IPS-18c (cell line): ENCODE measurements around the gene FHL3.
"Not testable (repeated sequence)": the region's sequence is repeated elsewhere in the genome, so short reads cannot be mapped to it uniquely, and the experiment has no call there.

Experiments
- H3K4me3 ChIP-seq: 2 replicates; pipeline ENCODE4 v1.7.0; 2013; ENCODE audit warnings: low read depth, mild to moderate bottlenecking, low read length, moderate library complexity; ENCODE audit not compliant: insufficient read depth
- H3K9me3 ChIP-seq: one replicate; pipeline ENCODE4 v1.6.1; 2013; ENCODE audit warnings: mild to moderate bottlenecking, low read length, moderate library complexity; ENCODE audit not compliant: control insufficient read depth, insufficient read depth

The FHL3 gene

GRCh38 chr1:37964106-37964505, 41.2 kb downstream of the FHL3 start:
- H3K4me3 ChIP-seq, H3K9me3 ChIP-seq: not testable (repeated sequence)

- H3K4me3 ChIP-seq = no peak overlapping the region
- H3K9me3 ChIP-seq = no peaks in the 10 kb centered on the region
Observed at GRCh38 chr1:37958690-37959089, 46.6 kb downstream of the FHL3 start.

- Histone ChIP-seq H3K9me3 (no peaks in the 10 kb centered on the region), H3K4me3 (no peak overlapping the region)
Observed at GRCh38 chr1:37955685-37956084, 49.6 kb downstream of the FHL3 start.

GRCh38 chr1:37954316-37954971, 50.9 kb downstream of the FHL3 start:
- Histone ChIP-seq H3K4me3 (no peak overlapping the region), H3K9me3 (no peaks in the 10 kb centered on the region)

- H3K9me3 ChIP-seq = no peaks in the 10 kb centered on the region
Observed at GRCh38 chr1:37952738-37953137, 52.6 kb downstream of the FHL3 start.

GRCh38 chr1:37951783-37952624, 53.3 kb downstream of the FHL3 start:
- H3K9me3 ChIP-seq = no peaks in the 10 kb centered on the region
- no peak overlapping the region for H3K4me3 ChIP-seq

More at GRCh38 chr1:37952738-37953137, 52.6 kb downstream of the FHL3 start:
- H3K4me3 ChIP-seq = no peak overlapping the region

- Histone ChIP-seq H3K9me3 (no peaks in the 10 kb centered on the region), H3K4me3 (no peak overlapping the region)
Observed at GRCh38 chr1:37951041-37951782, 54.1 kb downstream of the FHL3 start.

GRCh38 chr1:37949524-37950152, 55.7 kb downstream of the FHL3 start:
- Histone ChIP-seq H3K9me3 (no peaks in the 10 kb centered on the region), H3K4me3 (no peak overlapping the region)

- no peak overlapping the region for H3K4me3 ChIP-seq
- no peaks in the 10 kb centered on the region for H3K9me3 ChIP-seq
Observed at GRCh38 chr1:37948841-37949240, 56.5 kb downstream of the FHL3 start.

GRCh38 chr1:37948166-37948565, 57.1 kb downstream of the FHL3 start:
- Histone ChIP-seq H3K9me3 (no peaks in the 10 kb centered on the region), H3K4me3 (no peak overlapping the region)

GRCh38 chr1:37947364-37947763, 58.0 kb downstream of the FHL3 start:
- Histone ChIP-seq H3K4me3 (peak overlapping the region; percentile 82; the same call in 1 of the 2 replicates), H3K9me3 (no peaks in the 10 kb centered on the region)
